Stimulated activated CD8-positive, alpha-beta memory T cell treated with anti-CD3 and anti-CD28 coated beads, Interleukin-2, amount 100 ng/mL, for 1 hour (primary cell): ENCODE results near the gene SHC1.

Experiments used
- DNase-seq, 2 donors: peaks; one replicate each; pipeline ENCODE4 v3.0.0-alpha.2; 2020; ENCODE audit warnings: low read depth in 2 of 2

Gene SHC1

GRCh38 chr1:154957091-154957657, 13.4 kb downstream of the SHC1 start:
- no peak for DNase-seq

GRCh38 chr1:154956544-154956941, 14.0 kb downstream of the SHC1 start:
- no peak for DNase-seq

- peak; percentile 59 to 60 for DNase-seq
These were observed 14.6 kb downstream of the SHC1 start, which contains the start of gene PBXIP1 for GRCh38 chr1:154955718-154956543. Gene PBXIP1, minus strand, starts transcription at chr1:154956099. Its CDS starts 2,378 bp downstream, at chr1:154953721.

GRCh38 chr1:154955039-154955717, 15.4 kb downstream of the SHC1 start:
- peak; percentile 74 to 80 for DNase-seq

GRCh38 chr1:154954541-154954940, 16.0 kb downstream of the SHC1 start:
- DNase-seq = no peak

GRCh38 chr1:154953611-154954038, 16.9 kb downstream of the SHC1 start:
- DNase-seq = no peak

- no peak for DNase-seq
These were observed 17.9 kb downstream of the SHC1 start for GRCh38 chr1:154952664-154953063.

GRCh38 chr1:154951901-154952657, 18.5 kb downstream of the SHC1 start:
- DNase-seq = no peak

- DNase-seq = no peak
These were observed 22.5 kb downstream of the SHC1 start for GRCh38 chr1:154948079-154948478.

- DNase-seq = no peak
These were observed 24.3 kb downstream of the SHC1 start for GRCh38 chr1:154945962-154946850.

GRCh38 chr1:154945160-154945961, 25.2 kb downstream of the SHC1 start:
- DNase-seq = no peak

- no peak for DNase-seq
These were observed 26.0 kb downstream of the SHC1 start for GRCh38 chr1:154944401-154945159.

GRCh38 chr1:154943649-154944400, 26.7 kb downstream of the SHC1 start:
- DNase-seq = no peak

- DNase-seq = no peak
These were observed 29.1 kb downstream of the SHC1 start for GRCh38 chr1:154941333-154942013.

GRCh38 chr1:154940651-154941194, 29.8 kb downstream of the SHC1 start:
- no peak for DNase-seq

- no peak for DNase-seq
These were observed 30.4 kb downstream of the SHC1 start for GRCh38 chr1:154940213-154940560.

GRCh38 chr1:154938604-154939399, 31.7 kb downstream of the SHC1 start:
- no peak for DNase-seq
